Measurements from ENCODE around the gene NOL4L. TPM values are rescaled to one million over a fixed set of nuclear protein-coding genes. Genes with fewer than 3 reads are reported as not detected.

Gene NOL4L
- total and polyA plus RNA-seq, 9 donors, result 3.3 to 17.1 (median 10.6) TPM

- no peaks in the 10 kb centered on the region for H3K27me3 ChIP-seq
- TF ChIP-seq POLR2A (IDR thresholded peaks at IDR 0.05), result no peak
- no peak for TF ChIP-seq EP300 (IDR thresholded peaks at IDR 0.05)
- H3K4me3 ChIP-seq, result no peak overlapping the region
- no peaks in the 10 kb centered on the region for H3K4me1 ChIP-seq (ENCODE audit: insufficient read depth)
- H3K27ac ChIP-seq, result no peak overlapping the region
- no peak for DNase-seq
- no peaks in the 10 kb centered on the region for H3K9me3 ChIP-seq
- WGBS, 3 donors, result 77 to 88% (median 87%) methylated on average over 20 of the region's 20 CpGs
- H3K36me3 ChIP-seq, result no peaks in the 10 kb centered on the region
- intact Hi-C loops (cut with DNase I), result loop anchor here in 1 of 4 donors (5.0 kb wide), 1 partner anchor 331 kb away; no protein-coding TSS in a partner anchor
Measured at GRCh38 chr20:32556312-32557184, 28.6 kb downstream of the NOL4L start.

- no peaks in the 10 kb centered on the region for H3K27me3 ChIP-seq
- H3K4me1 ChIP-seq (ENCODE audit: insufficient read depth), result no peaks in the 10 kb centered on the region
- WGBS, 3 donors, result 94 to 95% (median 94%) methylated on average over 8 of the region's 8 CpGs
- no peaks in the 10 kb centered on the region for H3K9me3 ChIP-seq
- no peak for DNase-seq
- no peak overlapping the region for H3K4me3 ChIP-seq
- TF ChIP-seq POLR2A (IDR thresholded peaks at IDR 0.05) (no peak), CTCF (IDR thresholded peaks at IDR 0.05) (no peak), EP300 (IDR thresholded peaks at IDR 0.05) (no peak)
- H3K27ac ChIP-seq, result no peak overlapping the region
- intact Hi-C loops (cut with DNase I), result loop anchor here in 1 of 4 donors (5.0 kb wide), 1 partner anchor 332 kb away; no protein-coding TSS in a partner anchor
- no peaks in the 10 kb centered on the region for H3K36me3 ChIP-seq
Measured at GRCh38 chr20:32555584-32555983, 29.5 kb downstream of the NOL4L start.

GRCh38 chr20:32554965-32555289, 30.2 kb downstream of the NOL4L start:
- intact Hi-C loops (cut with DNase I), result loop anchor here in 1 of 4 donors (5.0 kb wide), 1 partner anchor 332 kb away; no protein-coding TSS in a partner anchor
- Histone ChIP-seq H3K9me3 (no peaks in the 10 kb centered on the region), H3K36me3 (no peaks in the 10 kb centered on the region), H3K4me3 (no peak overlapping the region), H3K27me3 (no peaks in the 10 kb centered on the region), H3K4me1 (ENCODE audit: insufficient read depth) (no peaks in the 10 kb centered on the region), H3K27ac (no peak overlapping the region)
- DNase-seq, result no peak
- TF ChIP-seq POLR2A (IDR thresholded peaks at IDR 0.05), result no peak
- no peak for TF ChIP-seq CTCF (IDR thresholded peaks at IDR 0.05)
- TF ChIP-seq EP300 (IDR thresholded peaks at IDR 0.05), result no peak
- 92 to 97% (median 97%) methylated on average over 3 of the region's 3 CpGs for WGBS, 3 donors

- TF ChIP-seq EP300 (IDR thresholded peaks at IDR 0.05) (no peak), POLR2A (IDR thresholded peaks at IDR 0.05) (no peak), CTCF (IDR thresholded peaks at IDR 0.05) (no peak)
- Histone ChIP-seq H3K36me3 (no peaks in the 10 kb centered on the region), H3K9me3 (no peaks in the 10 kb centered on the region), H3K4me3 (no peak overlapping the region), H3K27me3 (no peaks in the 10 kb centered on the region), H3K4me1 (ENCODE audit: insufficient read depth) (no peaks in the 10 kb centered on the region), H3K27ac (no peak overlapping the region)
- intact Hi-C loops (cut with DNase I), result no loop called here
- no peak for DNase-seq
- 88 to 95% (median 89%) methylated on average over 4 of the region's 4 CpGs for whole genome bisulfite sequencing, 3 donors
Measured at GRCh38 chr20:32553618-32554017, 31.5 kb downstream of the NOL4L start.

GRCh38 chr20:32551693-32552092, 33.4 kb downstream of the NOL4L start:
- 81 to 88% (median 86%) methylated on average over 2 of the region's 2 CpGs for WGBS, 3 donors
- Histone ChIP-seq H3K9me3 (no peaks in the 10 kb centered on the region), H3K27me3 (no peaks in the 10 kb centered on the region), H3K4me1 (ENCODE audit: insufficient read depth) (no peaks in the 10 kb centered on the region), H3K4me3 (no peak overlapping the region), H3K36me3 (no peaks in the 10 kb centered on the region), H3K27ac (no peak overlapping the region)
- intact Hi-C loops (cut with DNase I), result no loop called here
- DNase-seq, result no peak
- TF ChIP-seq EP300 (IDR thresholded peaks at IDR 0.05) (no peak), CTCF (IDR thresholded peaks at IDR 0.05) (no peak), POLR2A (IDR thresholded peaks at IDR 0.05) (no peak)
